GM12878 (cell line): ENCODE measurements around the gene TMPRSS9. TPM values are rescaled to one million over a fixed set of nuclear protein-coding genes. Genes with fewer than 3 reads are reported as not detected.

Source experiments
- ATAC-seq: fragments of 200-7000 bp; cut with Tn5 transposase; 3 replicates; pipeline ENCODE4 v1.9.1; 2020; ENCODE audit warnings: mild to moderate bottlenecking, moderate library complexity
- BruUV-seq: library from RNA; stranded (reverse); fragments of 400-500 nt; replicated peaks from 2 replicates; lab custom pipeline; 2021; lab: Mats Ljungman, UMichigan
- CTCF ChIA-PET: fragments of 300-600 bp; sonication (Branson Sonifier 250); formaldehyde crosslinking; extraction: SDS; loops from one replicate; lab custom pipeline; 2021; ENCODE audit warnings: inconsistent platforms; lab: Yijun Ruan, JAX
- POLR2A ChIA-PET: fragments of 350-600 bp; formaldehyde crosslinking; extraction: SDS; loops from one replicate; lab custom pipeline; 2021; ENCODE audit warnings: inconsistent platforms; lab: Charles Lee
- RAD21 ChIA-PET: fragments of 300-600 bp; sonication (Branson Sonifier 250); formaldehyde crosslinking; loops from one replicate; lab custom pipeline; 2023; ENCODE audit warnings: antibody characterized with exemption; ENCODE audit not compliant: unreplicated experiment; lab: Charles Lee
- SMC1A ChIA-PET: fragments of 300-600 bp; sonication (Branson Sonifier 250); formaldehyde crosslinking; loops from one replicate; lab custom pipeline; 2023; ENCODE audit not compliant: unreplicated experiment, uncharacterized antibody; lab: Charles Lee
- DNase-seq: peaks from one replicate; pipeline ENCODE4 v3.0.0-alpha.2; 2011; ENCODE audit warnings: low read depth, low spot score
- FAIRE-seq: peaks from 3 replicates; lab custom pipeline; 2011; peaks lifted over from hg19 to GRCh38; lab: Jason Lieb, UNC
- H2AFZ ChIP-seq: 2 replicates; pipeline ENCODE4 v1.6.0; 2011; ENCODE audit warnings: low read depth, low read length, control low read depth; ENCODE audit not compliant: control insufficient read depth
- H3K27ac ChIP-seq: 2 replicates; pipeline ENCODE4 v1.5.1; 2011; ENCODE audit warnings: control low read depth; ENCODE audit not compliant: control insufficient read depth, insufficient read depth
- H3K27me3 ChIP-seq, 2 experiments: replicated peaks in 1 of 2; 2 replicates each; pipeline versions ENCODE4 v1.6.0 to v1.6.1; 2011; ENCODE audit warnings: low read length in 1 of 2; ENCODE audit not compliant: control insufficient read depth in 2 of 2, insufficient read depth in 2 of 2
- H3K36me3 ChIP-seq, 2 experiments: 2 replicates each; pipeline ENCODE4 v1.5.1; 2011; ENCODE audit warnings: low read length in 1 of 2; ENCODE audit not compliant: control insufficient read depth in 2 of 2, insufficient read depth in 2 of 2
- H3K4me1 ChIP-seq: 2 replicates; pipeline ENCODE4 v1.6.1; 2011; ENCODE audit warnings: mild to moderate bottlenecking, low read length, moderate library complexity, mixed read lengths; ENCODE audit not compliant: control insufficient read depth, insufficient read depth
- H3K4me2 ChIP-seq: 2 replicates; pipeline ENCODE4 v1.6.0; 2011; ENCODE audit warnings: control low read depth; ENCODE audit not compliant: control insufficient read depth, insufficient read depth
- H3K4me3 ChIP-seq: fragments of 200-600 bp; sonication (generic); 2 replicates; pipeline ENCODE4 v1.5.1; 2016
- H3K79me2 ChIP-seq: 2 replicates; pipeline ENCODE4 v1.6.0; 2011; ENCODE audit warnings: low read length; ENCODE audit not compliant: control insufficient read depth, insufficient read depth
- H3K9ac ChIP-seq: 2 replicates; pipeline ENCODE4 v1.8.0; 2011; ENCODE audit warnings: low read length, control low read depth, mixed read lengths; ENCODE audit not compliant: control insufficient read depth, insufficient read depth
- H3K9me3 ChIP-seq: replicated peaks from 3 replicates; pipeline ENCODE4 v1.5.1; 2011; ENCODE audit warnings: mild to moderate bottlenecking, low read length; ENCODE audit not compliant: control insufficient read depth, insufficient read depth
- H4K20me1 ChIP-seq: 2 replicates; pipeline ENCODE4 v1.6.0; 2011; ENCODE audit not compliant: control insufficient read depth, insufficient read depth
- MEF2A ChIP-seq: IDR thresholded peaks from 2 replicates; pipeline ENCODE4 v1.6.1; 2011; ENCODE audit warnings: low read depth, mild to moderate bottlenecking, low read length, moderate library complexity; ENCODE audit not compliant: insufficient read depth
- MYB ChIP-seq: fragments of 150-350 bp; IDR thresholded peaks from 2 replicates; pipeline ENCODE4 v1.6.1; 2014; ENCODE audit warnings: mild to moderate bottlenecking, low read depth, low read length, borderline replicate concordance
- POU2F2 ChIP-seq: IDR thresholded peaks from 3 replicates; pipeline ENCODE4 v1.6.1; 2011; ENCODE audit warnings: low read depth, mild to moderate bottlenecking, low read length, borderline replicate concordance
- SPI1 ChIP-seq: IDR thresholded peaks from 2 replicates; pipeline ENCODE4 v1.6.1; 2011; ENCODE audit warnings: low read depth, mild to moderate bottlenecking, low read length, moderate library complexity, borderline replicate concordance; ENCODE audit not compliant: insufficient read depth
- STAT1 ChIP-seq: fragments of 450-650 bp; conservative IDR thresholded peaks from 2 replicates; pipeline ENCODE4 v1.6.1; 2014; ENCODE audit warnings: antibody characterized with exemption, mild to moderate bottlenecking
- ZNF622 ChIP-seq: fragments of 450-650 bp; IDR thresholded peaks from 2 replicates; pipeline ENCODE4 v1.6.1; 2017; ENCODE audit warnings: mild to moderate bottlenecking, inconsistent platforms
- WGBS: methylation state at CpG from one replicate; pipeline ENCODE4 v1.1.6; 2016; ENCODE audit warnings: low lambda C conversion rate; ENCODE audit not compliant: insufficient replicate concordance, insufficient coverage; ENCODE audit errors: missing lambda C conversion rate; 5-methylcytosine and 5-hydroxymethylcytosine counted together
- in situ Hi-C: fragments of 300-500 bp; cut with MboI; formaldehyde crosslinking; loops from 9 replicates; pipeline ENCODE4 v1.14.3; 2018; ENCODE audit warnings: mixed read lengths
- intact Hi-C: fragments of 100-400 bp; cut with micrococcal nuclease; formaldehyde crosslinking; loops from one replicate; pipeline ENCODE4 v1.14.2; 2022; ENCODE audit not compliant: unreplicated experiment
- polyA plus RNA-seq, 11 experiments: library from polyadenylated mRNA; depleted of rRNA in 4 of 11; unstranded in 6 of 11; stranded (reverse) in 5 of 11; fragments of >200 nt; fragmentation: Nextera tagmentation in 4 of 11; fragmentation: Illumina TruSeq in 1 of 11; extraction: Ambion mirVana in 4 of 11; extraction: Trizol in 1 of 11; gene quantifications; 1 replicate in 1 of 11; 2 replicates in 10 of 11; pipeline versions ENCODE4 v1.2.1 to v1.2.3, GENCODE V29; 2011 to 2016; ENCODE audit warnings: inconsistent platforms in 2 of 11, missing spikeins in 2 of 11, low read depth in 1 of 11
- total RNA-seq, 4 experiments: library from RNA; depleted of rRNA in 3 of 4; stranded (reverse); fragments of >200 nt in 3 of 4; fragmentation: Illumina TruSeq in 1 of 4; extraction: Trizol in 1 of 4; gene quantifications; 2 replicates each; pipeline versions ENCODE4 v1.2.1 to v1.2.3, GENCODE V29; 2013 to 2021
- TF ChIP-seq, protein P1 (sequence below): fragments of 450-650 bp; IDR thresholded peaks from 2 replicates; pipeline ENCODE4 v1.6.1; 2017; ENCODE audit warnings: borderline replicate concordance
- TF ChIP-seq, protein P2 (sequence below): IDR thresholded peaks from 2 replicates; pipeline ENCODE4 v1.6.1; 2012; ENCODE audit warnings: low read depth, low read length, improper control_type of control experiment
- TF ChIP-seq, protein P3 (sequence below): IDR thresholded peaks from 2 replicates; pipeline ENCODE4 v1.6.1; 2012; ENCODE audit warnings: mild to moderate bottlenecking, low read depth, low read length

Gene TMPRSS9
- total and polyA plus RNA-seq, 10 of the 15 experiments (the other 5 are each of a cell fraction or from before 2014, with no cell fraction given) = 0.24 TPM; not detected in 9

DNA sequence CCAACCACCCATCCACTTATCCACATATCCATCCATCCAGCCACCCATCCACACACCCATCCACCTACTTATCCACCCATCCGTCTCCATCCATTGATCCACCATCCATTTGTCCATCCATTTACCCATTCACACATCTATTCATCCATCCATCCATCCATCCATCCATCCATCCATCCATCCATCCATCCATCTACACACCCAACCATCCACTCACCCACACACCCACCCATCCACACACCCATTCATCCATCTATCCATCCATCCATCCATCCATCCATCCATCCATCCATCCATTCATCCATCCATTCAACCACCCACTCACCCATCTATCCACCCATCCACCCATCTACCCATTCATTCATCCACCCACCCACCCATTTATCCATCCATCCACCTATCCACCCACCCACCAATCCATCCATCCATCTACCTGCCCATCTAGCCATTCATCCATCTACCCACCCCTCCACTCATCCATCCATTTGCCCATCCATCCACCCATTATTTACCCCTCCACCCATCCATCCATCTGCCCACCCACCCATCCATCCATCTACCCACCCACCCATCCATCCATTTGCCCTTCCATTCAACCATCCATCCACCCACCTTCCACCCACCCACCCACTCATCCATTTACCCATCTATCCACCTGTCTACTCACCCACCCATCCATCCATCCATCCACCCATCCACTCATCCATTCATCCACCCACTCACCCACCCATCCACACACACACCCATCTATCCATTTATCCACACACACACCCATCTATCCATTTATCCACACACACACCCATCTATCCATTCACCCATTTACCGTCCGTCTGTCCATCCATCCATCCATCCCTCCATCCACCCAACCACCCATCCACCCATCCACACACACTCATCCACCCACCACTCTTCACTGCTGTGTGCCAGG, 2.5 kb upstream of the TMPRSS9 start:
- WGBS = 85% methylated on average over 3 of the region's 3 CpGs
- SMC1A ChIA-PET = no interaction called here
- Histone ChIP-seq H3K27ac (no peak overlapping the region), H3K9ac (no peak overlapping the region), H3K9me3 (no peaks in the 10 kb centered on the region; the same call in 2 of the 3 replicates), H3K79me2 (no peaks in the 10 kb centered on the region), H3K27me3 (no peaks in the 10 kb centered on the region), H4K20me1 (no peaks in the 10 kb centered on the region), H3K4me3 (no peak overlapping the region), H2AFZ (no peak overlapping the region), H3K4me1 (no peaks in the 10 kb centered on the region), H3K36me3 (no peaks in the 10 kb centered on the region), H3K4me2 (no peak overlapping the region)
- RAD21 ChIA-PET = no interaction called here
- no peak for ATAC-seq
- in situ Hi-C loops = no loop called here
- POLR2A ChIA-PET = no interaction called here
- BruUV-seq = no TSS peak
- no peak for TF ChIP-seq STAT1
- TF ChIP-seq, protein P1, sequence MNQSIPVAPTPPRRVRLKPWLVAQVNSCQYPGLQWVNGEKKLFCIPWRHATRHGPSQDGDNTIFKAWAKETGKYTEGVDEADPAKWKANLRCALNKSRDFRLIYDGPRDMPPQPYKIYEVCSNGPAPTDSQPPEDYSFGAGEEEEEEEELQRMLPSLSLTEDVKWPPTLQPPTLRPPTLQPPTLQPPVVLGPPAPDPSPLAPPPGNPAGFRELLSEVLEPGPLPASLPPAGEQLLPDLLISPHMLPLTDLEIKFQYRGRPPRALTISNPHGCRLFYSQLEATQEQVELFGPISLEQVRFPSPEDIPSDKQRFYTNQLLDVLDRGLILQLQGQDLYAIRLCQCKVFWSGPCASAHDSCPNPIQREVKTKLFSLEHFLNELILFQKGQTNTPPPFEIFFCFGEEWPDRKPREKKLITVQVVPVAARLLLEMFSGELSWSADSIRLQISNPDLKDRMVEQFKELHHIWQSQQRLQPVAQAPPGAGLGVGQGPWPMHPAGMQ = no peak
- DNase-seq = no peak
- intact Hi-C loops = no loop called here
- CTCF ChIA-PET = no interaction called here
- peak; percentile 74 for FAIRE-seq

DNA sequence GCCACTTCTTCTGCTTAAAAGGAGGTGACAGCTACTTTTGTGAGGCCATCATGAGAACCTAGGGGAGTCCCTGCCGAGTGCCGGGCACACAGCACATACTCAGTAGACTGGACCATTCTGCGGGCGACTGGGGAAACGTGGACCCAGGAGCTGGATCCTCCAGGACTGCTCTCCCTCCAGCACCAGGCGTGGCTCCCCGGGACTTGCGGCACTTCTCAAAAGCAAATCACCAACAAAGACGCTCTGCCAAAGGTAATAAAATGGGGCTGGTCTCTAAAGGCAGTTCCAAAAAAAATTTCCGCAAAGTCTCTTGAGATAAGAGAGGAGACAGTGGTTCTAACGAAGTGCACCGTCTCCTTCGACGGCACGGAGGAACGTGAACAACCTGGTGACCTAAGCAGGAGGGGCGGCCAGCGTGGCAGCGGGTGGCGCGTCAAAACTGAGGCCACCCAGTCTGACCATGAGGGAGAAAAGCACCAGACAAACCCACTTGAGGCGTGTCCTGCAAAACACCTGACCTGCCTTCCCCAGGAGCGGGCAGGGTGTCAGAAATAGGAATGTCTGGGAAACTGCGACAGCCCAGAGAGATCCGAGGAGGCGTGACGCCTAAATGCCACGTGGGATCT, 1.4 kb upstream of the TMPRSS9 start:
- WGBS = 66% methylated on average over 28 of the region's 28 CpGs
- CTCF ChIA-PET = no interaction called here

More for the DNA sequence above, 1.4 kb upstream of the TMPRSS9 start:
- no peak overlapping the region for H2AFZ ChIP-seq
- H3K27me3 ChIP-seq = no peaks in the 10 kb centered on the region
- H3K4me1 ChIP-seq = no peaks in the 10 kb centered on the region
- ATAC-seq (no peak), FAIRE-seq (no peak), DNase-seq (no peak)
- no peaks in the 10 kb centered on the region for H3K79me2 ChIP-seq
- no TSS peak for BruUV-seq
- no peak overlapping the region for H3K4me3 ChIP-seq
- no peak overlapping the region for H3K27ac ChIP-seq
- H4K20me1 ChIP-seq = no peaks in the 10 kb centered on the region
- ChIA-PET RAD21 (no interaction called here), SMC1A (no interaction called here), POLR2A (no interaction called here)
- in situ Hi-C loops = no loop called here
- H3K9me3 ChIP-seq = no peaks in the 10 kb centered on the region; the same call in 2 of the 3 replicates
- no peaks in the 10 kb centered on the region for H3K36me3 ChIP-seq
- no peak overlapping the region for H3K4me2 ChIP-seq
- H3K9ac ChIP-seq = no peak overlapping the region
- intact Hi-C loops = no loop called here
- TF ChIP-seq POU2F2 (no peak), MEF2A (no peak), SPI1 (no peak), MYB (no peak), ZNF622 (no peak)
- TF ChIP-seq, protein P2, sequence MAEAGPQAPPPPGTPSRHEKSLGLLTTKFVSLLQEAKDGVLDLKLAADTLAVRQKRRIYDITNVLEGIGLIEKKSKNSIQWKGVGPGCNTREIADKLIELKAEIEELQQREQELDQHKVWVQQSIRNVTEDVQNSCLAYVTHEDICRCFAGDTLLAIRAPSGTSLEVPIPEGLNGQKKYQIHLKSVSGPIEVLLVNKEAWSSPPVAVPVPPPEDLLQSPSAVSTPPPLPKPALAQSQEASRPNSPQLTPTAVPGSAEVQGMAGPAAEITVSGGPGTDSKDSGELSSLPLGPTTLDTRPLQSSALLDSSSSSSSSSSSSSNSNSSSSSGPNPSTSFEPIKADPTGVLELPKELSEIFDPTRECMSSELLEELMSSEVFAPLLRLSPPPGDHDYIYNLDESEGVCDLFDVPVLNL = no peak
- TF ChIP-seq, protein P3, sequence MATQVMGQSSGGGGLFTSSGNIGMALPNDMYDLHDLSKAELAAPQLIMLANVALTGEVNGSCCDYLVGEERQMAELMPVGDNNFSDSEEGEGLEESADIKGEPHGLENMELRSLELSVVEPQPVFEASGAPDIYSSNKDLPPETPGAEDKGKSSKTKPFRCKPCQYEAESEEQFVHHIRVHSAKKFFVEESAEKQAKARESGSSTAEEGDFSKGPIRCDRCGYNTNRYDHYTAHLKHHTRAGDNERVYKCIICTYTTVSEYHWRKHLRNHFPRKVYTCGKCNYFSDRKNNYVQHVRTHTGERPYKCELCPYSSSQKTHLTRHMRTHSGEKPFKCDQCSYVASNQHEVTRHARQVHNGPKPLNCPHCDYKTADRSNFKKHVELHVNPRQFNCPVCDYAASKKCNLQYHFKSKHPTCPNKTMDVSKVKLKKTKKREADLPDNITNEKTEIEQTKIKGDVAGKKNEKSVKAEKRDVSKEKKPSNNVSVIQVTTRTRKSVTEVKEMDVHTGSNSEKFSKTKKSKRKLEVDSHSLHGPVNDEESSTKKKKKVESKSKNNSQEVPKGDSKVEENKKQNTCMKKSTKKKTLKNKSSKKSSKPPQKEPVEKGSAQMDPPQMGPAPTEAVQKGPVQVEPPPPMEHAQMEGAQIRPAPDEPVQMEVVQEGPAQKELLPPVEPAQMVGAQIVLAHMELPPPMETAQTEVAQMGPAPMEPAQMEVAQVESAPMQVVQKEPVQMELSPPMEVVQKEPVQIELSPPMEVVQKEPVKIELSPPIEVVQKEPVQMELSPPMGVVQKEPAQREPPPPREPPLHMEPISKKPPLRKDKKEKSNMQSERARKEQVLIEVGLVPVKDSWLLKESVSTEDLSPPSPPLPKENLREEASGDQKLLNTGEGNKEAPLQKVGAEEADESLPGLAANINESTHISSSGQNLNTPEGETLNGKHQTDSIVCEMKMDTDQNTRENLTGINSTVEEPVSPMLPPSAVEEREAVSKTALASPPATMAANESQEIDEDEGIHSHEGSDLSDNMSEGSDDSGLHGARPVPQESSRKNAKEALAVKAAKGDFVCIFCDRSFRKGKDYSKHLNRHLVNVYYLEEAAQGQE = no peak
